CD14-positive monocyte (primary cell): ENCODE results near the gene DCC. TPM values are rescaled to one million over a fixed set of nuclear protein-coding genes. Genes with fewer than 3 reads are reported as not detected.

ENCODE experiments used
- DNase-seq, 3 donors: peaks; one replicate each; pipeline ENCODE4 v3.0.0-alpha.2; 2011 to 2022
- H2AFZ ChIP-seq: 2 replicates; pipeline ENCODE4 v1.6.0; 2012; ENCODE audit warnings: mild to moderate bottlenecking, low read depth, low read length, inconsistent platforms; ENCODE audit not compliant: insufficient read depth, poor library complexity, severe bottlenecking
- H3K27ac ChIP-seq, 2 donors: 1 replicate in 1 of 2; 2 replicates in 1 of 2; pipeline ENCODE4 v1.5.1; 2012 to 2013; ENCODE audit warnings: low read length in 2 of 2, control low read depth in 1 of 2, inconsistent platforms in 1 of 2, low read depth in 1 of 2, mild to moderate bottlenecking in 1 of 2
- H3K27me3 ChIP-seq, 2 donors: one replicate each; pipeline versions ENCODE4 v1.6.0 to v1.6.1; 2011 to 2013; ENCODE audit warnings: low read length in 2 of 2; ENCODE audit not compliant: control insufficient read depth in 2 of 2, insufficient read depth in 2 of 2
- H3K36me3 ChIP-seq, 2 donors: replicated peaks in 1 of 2; 1 replicate in 1 of 2; 2 replicates in 1 of 2; pipeline versions ENCODE4 v1.5.1 to v1.6.1; 2012 to 2013; ENCODE audit warnings: low read length in 2 of 2, control low read depth in 1 of 2, inconsistent platforms in 1 of 2, mild to moderate bottlenecking in 1 of 2; ENCODE audit not compliant: insufficient read depth in 2 of 2, control insufficient read depth in 1 of 2
- H3K4me1 ChIP-seq, 2 donors: 1 replicate in 1 of 2; 2 replicates in 1 of 2; pipeline versions ENCODE4 v1.5.1 to v1.6.1; 2012 to 2013; ENCODE audit warnings: low read length in 2 of 2, control low read depth in 1 of 2, inconsistent platforms in 1 of 2, mild to moderate bottlenecking in 1 of 2, moderate library complexity in 1 of 2; ENCODE audit not compliant: insufficient read depth in 2 of 2, control insufficient read depth in 1 of 2
- H3K4me2 ChIP-seq: replicated peaks from 2 replicates; pipeline ENCODE3; 2012; ENCODE audit warnings: low read length, moderate library complexity, mild to moderate bottlenecking; ENCODE audit not compliant: poor library complexity, severe bottlenecking; ENCODE audit errors: extremely low read depth
- H3K4me3 ChIP-seq, 3 experiments: fragments of 200-600 bp in 1 of 3; sonication (generic) in 1 of 3; replicated peaks in 1 of 3; 1 replicate in 2 of 3; 2 replicates in 1 of 3; pipeline ENCODE4 v1.5.1; 2011 to 2013; ENCODE audit warnings: low read length in 3 of 3, mild to moderate bottlenecking in 3 of 3, control low read depth in 2 of 3, low read depth in 2 of 3, inconsistent platforms in 1 of 3, moderate library complexity in 1 of 3
- H3K79me2 ChIP-seq: 2 replicates; pipeline ENCODE4 v1.6.0; 2012; ENCODE audit warnings: mild to moderate bottlenecking, control low read depth, inconsistent platforms, low read length, moderate library complexity; ENCODE audit not compliant: insufficient read depth
- H3K9ac ChIP-seq: 2 replicates; pipeline ENCODE4 v1.6.0; 2017; ENCODE audit warnings: low read length, mild to moderate bottlenecking; ENCODE audit not compliant: insufficient read depth, poor library complexity, severe bottlenecking
- H3K9me3 ChIP-seq, 2 donors: replicated peaks in 1 of 2; 1 replicate in 1 of 2; 2 replicates in 1 of 2; pipeline versions ENCODE4 v1.5.1 to v1.6.1; 2012 to 2013; ENCODE audit warnings: low read length in 2 of 2, control low read depth in 1 of 2; ENCODE audit not compliant: control insufficient read depth in 1 of 2, insufficient read depth in 1 of 2
- H4K20me1 ChIP-seq: 2 replicates; pipeline ENCODE4 v1.6.0; 2012; ENCODE audit warnings: mild to moderate bottlenecking, low read length, control low read depth, moderate library complexity; ENCODE audit not compliant: insufficient read depth
- H3K27ac Mint-ChIP-seq, 7 donors: one replicate each; pipeline ENCODE4 v1.8.0; 2020; ENCODE audit warnings: mild to moderate bottlenecking in 7 of 7, mixed read lengths in 7 of 7, moderate library complexity in 6 of 7, inconsistent platforms in 2 of 7
- H3K27me3 Mint-ChIP-seq, 3 donors: one replicate each; pipeline ENCODE4 v1.8.0; 2021 to 2022; ENCODE audit warnings: low read depth in 3 of 3, mild to moderate bottlenecking in 3 of 3, mixed read lengths in 3 of 3, moderate library complexity in 3 of 3, inconsistent platforms in 1 of 3
- H3K36me3 Mint-ChIP-seq, 2 donors: one replicate each; pipeline ENCODE4 v1.8.0; 2020; ENCODE audit warnings: mixed read lengths in 2 of 2, inconsistent platforms in 1 of 2, mild to moderate bottlenecking in 1 of 2
- H3K4me1 Mint-ChIP-seq: one replicate; pipeline ENCODE4 v1.8.0; 2020; ENCODE audit warnings: mild to moderate bottlenecking, mixed read lengths
- H3K4me3 Mint-ChIP-seq, 2 donors: one replicate each; pipeline ENCODE4 v1.8.0; 2020; ENCODE audit warnings: mild to moderate bottlenecking in 2 of 2, mixed read lengths in 2 of 2, moderate library complexity in 1 of 2
- H3K9me3 Mint-ChIP-seq, 7 donors: one replicate each; pipeline ENCODE4 v1.8.0; 2020 to 2022; ENCODE audit warnings: mixed read lengths in 7 of 7, mild to moderate bottlenecking in 6 of 7, moderate library complexity in 6 of 7, inconsistent platforms in 2 of 7
- CTCF ChIP-seq: fragments of 200-600 bp; IDR thresholded peaks from one replicate; pipeline ENCODE4 v1.8.0; 2022; ENCODE audit warnings: antibody characterized with exemption, mild to moderate bottlenecking
- WGBS: methylation state at CpG from one replicate; pipeline ENCODE4 v1.1.5; 2013; ENCODE audit warnings: missing lambda C conversion rate; ENCODE audit not compliant: insufficient coverage; 5-methylcytosine and 5-hydroxymethylcytosine counted together
- intact Hi-C, 2 donors: fragments of 100-400 bp; cut with micrococcal nuclease; formaldehyde crosslinking; loops; one replicate each; pipeline versions ENCODE4 v1.15.0 to v1.15.1; 2023
- polyA plus RNA-seq, 3 donors: library from polyadenylated mRNA; depleted of rRNA in 1 of 3; unstranded in 2 of 3; stranded (reverse) in 1 of 3; fragments of 300-500 nt in 2 of 3; fragments of >200 nt in 1 of 3; fragmentation: Illumina TruSeq in 2 of 3; gene quantifications; 1 replicate in 2 of 3; 2 replicates in 1 of 3; pipeline ENCODE4 v1.2.3, GENCODE V29; 2012 to 2021

Gene DCC
- polyA plus RNA-seq, 3 donors = not detected

GRCh38 chr18:52408800-52409302 lies 68.9 kb downstream of the DCC start:
- no peak overlapping the region for H3K9ac ChIP-seq
- intact Hi-C loops = no loop called here
- no peak for DNase-seq
- H3K4me3 Mint-ChIP-seq = no peak overlapping the region
- no peaks in the 10 kb centered on the region for H3K36me3 ChIP-seq
- no peak overlapping the region for H3K4me2 ChIP-seq
- TF ChIP-seq CTCF = no peak
- no peaks in the 10 kb centered on the region for H3K36me3 Mint-ChIP-seq
- no peak overlapping the region for H3K27ac ChIP-seq
- H3K9me3 Mint-ChIP-seq = peaks cover 0 to 3% (median 0%) of the 10 kb centered on the region in 7 donors
- no peaks in the 10 kb centered on the region for H4K20me1 ChIP-seq
- WGBS = no CpG with 5 or more reads among the region's 2 CpGs
- H3K79me2 ChIP-seq = no peaks in the 10 kb centered on the region
- no peaks in the 10 kb centered on the region for H3K4me1 Mint-ChIP-seq
- no peak overlapping the region for H3K4me3 ChIP-seq
- no peak overlapping the region for H2AFZ ChIP-seq
- H3K27me3 ChIP-seq = no peaks in the 10 kb centered on the region
- no peaks in the 10 kb centered on the region for H3K27me3 Mint-ChIP-seq
- no peak overlapping the region for H3K27ac Mint-ChIP-seq
- H3K4me1 ChIP-seq = no peaks in the 10 kb centered on the region
- H3K9me3 ChIP-seq = peaks cover 0 to 3% of the 10 kb centered on the region in 2 donors

GRCh38 chr18:52409727-52410126 lies 69.7 kb downstream of the DCC start:
- no peaks in the 10 kb centered on the region for H3K79me2 ChIP-seq
- intact Hi-C loops = no loop called here
- Mint-ChIP-seq H3K4me1 (no peaks in the 10 kb centered on the region), H3K27me3 (no peaks in the 10 kb centered on the region), H3K4me3 (no peak overlapping the region), H3K36me3 (no peaks in the 10 kb centered on the region), H3K9me3 (peaks cover 0 to 3% (median 0%) of the 10 kb centered on the region in 7 donors), H3K27ac (no peak overlapping the region)
- DNase-seq = no peak
- H2AFZ ChIP-seq = no peak overlapping the region
- peaks cover 0 to 3% of the 10 kb centered on the region in 2 donors for H3K9me3 ChIP-seq
- no peaks in the 10 kb centered on the region for H3K27me3 ChIP-seq
- no CpG with 5 or more reads among the region's 1 CpG for WGBS
- H4K20me1 ChIP-seq = no peaks in the 10 kb centered on the region
- H3K27ac ChIP-seq = no peak overlapping the region
- H3K4me1 ChIP-seq = no peaks in the 10 kb centered on the region
- TF ChIP-seq CTCF = no peak
- H3K4me2 ChIP-seq = no peak overlapping the region
- no peak overlapping the region for H3K4me3 ChIP-seq
- H3K9ac ChIP-seq = no peak overlapping the region
- no peaks in the 10 kb centered on the region for H3K36me3 ChIP-seq
